Upper lobe of right lung (tissue), 1 donor: ENCODE measurements around the gene ZNF664. TPM values are rescaled to one million over a fixed set of nuclear protein-coding genes. Genes with fewer than 3 reads are reported as not detected.

Experiments
- ATAC-seq: fragments of 200-7000 bp; cut with Tn5 transposase; one replicate; pipeline ENCODE4 v1.9.1; 2020; ENCODE audit warnings: mild to moderate bottlenecking, moderate library complexity
- DNase-seq: peaks from one replicate; pipeline ENCODE4 v3.0.0-alpha.2; 2020
- H3K27ac ChIP-seq: fragments of 200-600 bp; one replicate; pipeline ENCODE4 v1.8.0; 2022
- H3K27me3 ChIP-seq: fragments of 200-600 bp; one replicate; pipeline ENCODE4 v1.8.0; 2022; ENCODE audit warnings: mild to moderate bottlenecking
- H3K36me3 ChIP-seq: fragments of 200-600 bp; one replicate; pipeline ENCODE4 v1.8.0; 2022
- H3K4me1 ChIP-seq: fragments of 200-600 bp; one replicate; pipeline ENCODE4 v1.8.0; 2022
- H3K4me3 ChIP-seq: fragments of 200-600 bp; one replicate; pipeline ENCODE4 v1.8.0; 2022; ENCODE audit warnings: mild to moderate bottlenecking
- H3K9me3 ChIP-seq: fragments of 200-600 bp; one replicate; pipeline ENCODE4 v1.8.0; 2022
- intact Hi-C: fragments of 100-400 bp; cut with DNase I; formaldehyde crosslinking; loops from one replicate; pipeline ENCODE4 v1.11.0; 2022
- total RNA-seq: library from RNA; stranded (reverse); fragmentation: NEBNext Ultra II Directional; extraction: Animal tissue kit (Norgen Biotek cat#: 25700); gene quantifications from one replicate; pipeline ENCODE4 v1.2.1, GENCODE V29; 2021
- TF ChIP-seq, protein P1 (sequence below): fragments of 200-600 bp; IDR thresholded peaks from one replicate; pipeline ENCODE4 v1.8.0; 2022; ENCODE audit warnings: antibody characterized with exemption
- donor health status: DM: no; HTN: yes; CAD: no; lungs with severe emphysema.

The ZNF664 gene
- total RNA-seq, 1 donor from 2014 or later = 92.3 TPM

DNA sequence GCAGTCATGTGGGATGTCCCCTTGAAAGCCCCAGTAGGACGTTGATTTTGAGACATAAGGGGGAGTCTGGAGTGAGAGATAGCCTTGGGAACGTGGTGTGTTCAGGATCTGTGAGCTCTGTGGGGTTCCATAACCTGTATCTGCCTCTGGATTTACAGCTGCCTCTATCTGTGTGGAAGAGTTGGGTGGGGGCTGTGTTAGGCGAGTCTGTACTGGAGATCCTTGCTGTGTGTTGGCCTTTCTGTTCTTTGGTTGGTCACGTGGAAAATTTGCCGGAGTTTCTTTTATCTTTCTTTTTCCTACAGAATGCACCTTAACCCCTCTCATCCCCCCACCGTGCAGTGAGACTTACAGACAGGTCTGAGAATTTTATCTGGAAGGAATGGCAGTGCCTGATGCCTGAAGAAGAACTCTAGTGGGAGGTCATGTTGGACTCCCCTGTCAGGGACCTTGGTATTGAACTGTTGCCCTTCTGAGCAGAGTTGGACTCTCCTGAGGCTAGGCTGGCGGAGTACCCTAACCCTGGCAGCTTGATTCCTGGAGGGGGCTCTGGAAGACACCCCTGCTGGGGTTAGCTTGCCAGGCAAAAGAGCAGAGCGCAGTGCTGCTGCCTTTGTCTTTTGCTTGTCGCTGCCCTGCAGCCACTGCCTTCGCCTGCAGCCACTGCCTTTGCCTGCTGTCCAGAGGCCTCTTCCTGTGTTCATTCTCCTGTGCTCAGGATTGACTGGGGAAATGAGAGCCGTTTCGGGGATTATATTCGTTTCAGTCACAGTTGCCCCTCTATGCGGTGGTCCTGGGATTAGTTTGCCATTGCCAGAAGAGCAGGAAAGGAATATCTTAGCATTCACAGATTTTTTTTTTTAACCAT lies 34.1 kb downstream of the ZNF664 start:
- peaks cover 24% of the 10 kb centered on the region for H3K4me1 ChIP-seq
- TF ChIP-seq, protein P1, sequence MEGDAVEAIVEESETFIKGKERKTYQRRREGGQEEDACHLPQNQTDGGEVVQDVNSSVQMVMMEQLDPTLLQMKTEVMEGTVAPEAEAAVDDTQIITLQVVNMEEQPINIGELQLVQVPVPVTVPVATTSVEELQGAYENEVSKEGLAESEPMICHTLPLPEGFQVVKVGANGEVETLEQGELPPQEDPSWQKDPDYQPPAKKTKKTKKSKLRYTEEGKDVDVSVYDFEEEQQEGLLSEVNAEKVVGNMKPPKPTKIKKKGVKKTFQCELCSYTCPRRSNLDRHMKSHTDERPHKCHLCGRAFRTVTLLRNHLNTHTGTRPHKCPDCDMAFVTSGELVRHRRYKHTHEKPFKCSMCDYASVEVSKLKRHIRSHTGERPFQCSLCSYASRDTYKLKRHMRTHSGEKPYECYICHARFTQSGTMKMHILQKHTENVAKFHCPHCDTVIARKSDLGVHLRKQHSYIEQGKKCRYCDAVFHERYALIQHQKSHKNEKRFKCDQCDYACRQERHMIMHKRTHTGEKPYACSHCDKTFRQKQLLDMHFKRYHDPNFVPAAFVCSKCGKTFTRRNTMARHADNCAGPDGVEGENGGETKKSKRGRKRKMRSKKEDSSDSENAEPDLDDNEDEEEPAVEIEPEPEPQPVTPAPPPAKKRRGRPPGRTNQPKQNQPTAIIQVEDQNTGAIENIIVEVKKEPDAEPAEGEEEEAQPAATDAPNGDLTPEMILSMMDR = no peak
- H3K27me3 ChIP-seq = no peaks in the 10 kb centered on the region
- DNase-seq (no peak), ATAC-seq (no peak)
- no peaks in the 10 kb centered on the region for H3K9me3 ChIP-seq
- H3K36me3 ChIP-seq = peaks cover 14% of the 10 kb centered on the region
- H3K4me3 ChIP-seq = no peak overlapping the region
- intact Hi-C loops = no loop called here
- H3K27ac ChIP-seq = no peak overlapping the region

DNA sequence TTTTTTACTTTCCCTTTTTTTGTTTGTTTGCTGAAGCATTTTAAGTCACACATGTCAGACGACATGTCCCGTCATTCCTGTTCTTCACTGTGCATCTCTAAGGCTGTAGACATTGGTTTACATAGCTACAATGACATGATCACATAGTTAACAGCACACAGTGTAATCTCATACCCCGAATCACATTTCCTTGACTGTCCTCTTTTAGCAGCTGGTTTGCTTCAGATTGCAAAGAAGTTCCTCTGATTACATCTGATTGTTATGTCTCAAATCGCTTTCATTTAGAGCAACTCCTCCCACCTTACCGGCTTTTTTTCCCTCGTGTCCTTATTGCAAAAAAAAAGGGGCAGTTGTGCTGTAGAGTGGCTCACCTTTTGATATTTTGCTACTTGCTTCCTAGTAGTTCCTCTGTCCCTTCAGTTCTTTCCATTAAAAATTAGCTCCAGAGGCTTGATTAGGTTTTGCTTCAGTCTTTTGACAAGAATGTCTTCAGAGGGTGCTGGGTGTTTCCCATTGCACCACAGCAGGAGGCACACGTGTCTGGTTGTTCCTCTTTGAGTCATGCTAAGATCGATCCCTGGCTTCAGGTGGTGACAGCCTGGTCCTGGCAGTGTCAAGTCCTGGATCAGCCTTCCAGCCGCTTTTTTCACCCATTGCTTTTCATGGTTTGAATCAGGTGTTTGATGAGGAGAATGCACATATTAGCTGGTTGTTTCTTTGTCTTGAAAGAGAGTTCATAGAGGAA lies 35.0 kb downstream of the ZNF664 start:
- peaks cover 16% of the 10 kb centered on the region for H3K4me1 ChIP-seq
- H3K9me3 ChIP-seq = no peaks in the 10 kb centered on the region
- DNase-seq (no peak), ATAC-seq (peak; percentile 46)
- no peak overlapping the region for H3K27ac ChIP-seq
- no peaks in the 10 kb centered on the region for H3K27me3 ChIP-seq
- TF ChIP-seq, protein P1 = no peak
- H3K36me3 ChIP-seq = peaks cover 22% of the 10 kb centered on the region
- H3K4me3 ChIP-seq = no peak overlapping the region
- intact Hi-C loops = no loop called here

DNA sequence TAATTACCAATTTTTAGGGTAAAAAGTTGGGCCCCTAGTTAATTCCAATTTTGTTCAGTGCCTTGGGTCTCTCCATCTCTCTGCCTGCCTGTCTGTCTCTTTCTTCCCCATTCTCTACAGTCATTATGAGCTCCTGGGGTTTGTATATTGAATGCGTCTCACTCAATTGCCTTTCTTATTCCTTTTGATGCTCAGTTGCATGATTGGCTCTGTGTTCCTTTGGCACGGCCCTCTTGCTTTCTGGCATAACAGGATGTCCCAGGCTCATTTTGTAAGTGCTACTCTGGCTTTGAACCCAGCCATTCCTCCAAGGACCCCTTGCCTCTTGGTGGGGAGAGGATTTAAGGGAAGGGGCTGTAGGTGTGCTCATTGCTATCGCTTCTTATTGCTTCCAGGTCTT lies 35.6 kb downstream of the ZNF664 start:
- Histone ChIP-seq H3K36me3 (peaks cover 26% of the 10 kb centered on the region), H3K27ac (no peak overlapping the region), H3K9me3 (no peaks in the 10 kb centered on the region), H3K4me1 (peaks cover 16% of the 10 kb centered on the region), H3K27me3 (no peaks in the 10 kb centered on the region), H3K4me3 (no peak overlapping the region)
- ATAC-seq (no peak), DNase-seq (no peak)
- intact Hi-C loops = no loop called here
- TF ChIP-seq, protein P1 = no peak

DNA sequence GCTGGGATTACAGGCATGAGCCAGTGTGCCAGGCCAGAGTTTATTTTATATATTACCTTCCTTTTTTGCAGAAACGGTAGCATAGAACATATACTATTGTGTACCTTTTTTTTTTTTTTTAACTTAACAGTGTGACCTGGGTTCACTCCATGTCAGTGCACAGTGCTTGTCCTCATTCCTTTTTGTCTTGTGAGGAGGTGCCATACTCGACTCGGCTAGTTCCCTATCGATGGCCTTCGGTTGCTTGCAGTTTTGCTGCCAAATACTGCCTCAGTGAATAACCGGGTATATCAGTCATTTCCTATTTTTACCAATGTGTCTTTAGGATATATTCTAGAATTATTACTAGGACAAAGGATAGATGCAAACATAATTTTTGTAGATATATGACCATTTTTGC lies 36.8 kb downstream of the ZNF664 start:
- ATAC-seq (no peak), DNase-seq (no peak)
- H3K27ac ChIP-seq = no peak overlapping the region
- no peak overlapping the region for H3K4me3 ChIP-seq
- TF ChIP-seq, protein P1 = no peak
- intact Hi-C loops = no loop called here
- H3K36me3 ChIP-seq = peaks cover 25% of the 10 kb centered on the region
- no peaks in the 10 kb centered on the region for H3K9me3 ChIP-seq
- H3K4me1 ChIP-seq = peaks cover 8% of the 10 kb centered on the region
- H3K27me3 ChIP-seq = no peaks in the 10 kb centered on the region

DNA sequence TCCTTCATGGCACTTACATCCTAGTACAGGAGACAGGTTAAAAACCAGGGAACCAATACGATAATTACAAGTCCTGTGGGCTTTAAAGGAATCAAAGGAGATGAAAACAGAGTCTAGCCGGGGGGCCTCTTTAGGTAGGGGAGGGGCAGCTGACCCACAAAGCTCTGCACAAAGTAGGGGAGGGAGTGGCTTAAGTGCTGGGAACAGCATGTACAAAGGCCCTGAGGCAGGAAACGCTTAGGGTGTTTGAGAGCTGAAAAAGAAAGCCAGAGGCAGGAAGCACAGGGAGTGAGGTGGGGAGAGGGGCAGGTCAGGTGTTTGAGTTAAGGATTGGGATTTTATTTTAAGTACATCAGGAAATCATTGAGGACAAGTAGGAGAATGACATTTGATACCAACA lies 37.7 kb downstream of the ZNF664 start:
- intact Hi-C loops = no loop called here
- ATAC-seq = no peak
- Histone ChIP-seq H3K27me3 (no peaks in the 10 kb centered on the region), H3K27ac (no peak overlapping the region), H3K4me3 (no peak overlapping the region), H3K36me3 (peaks cover 25% of the 10 kb centered on the region), H3K4me1 (peaks cover 8% of the 10 kb centered on the region), H3K9me3 (no peaks in the 10 kb centered on the region)
- TF ChIP-seq, protein P1 = no peak
- DNase-seq = no peak
